ENCODE measurements around the gene PRKD1.
"Not testable (repeated sequence)": the region's sequence is repeated elsewhere in the genome, so short reads cannot be mapped to it uniquely, and the experiment has no call there.

The PRKD1 gene

GRCh38 chr14:29798108-29798663 is 129.5 kb downstream of the PRKD1 start:
- no peak for DNase-seq

- DNase-seq = no peak
These were observed 130.8 kb downstream of the PRKD1 start for GRCh38 chr14:29796853-29797252.

- no peak for DNase-seq
These were observed 138.2 kb downstream of the PRKD1 start for GRCh38 chr14:29789475-29789874.

GRCh38 chr14:29788093-29788492 is 139.6 kb downstream of the PRKD1 start:
- no peak for DNase-seq

GRCh38 chr14:29783556-29783955 is 144.1 kb downstream of the PRKD1 start:
- no peak for DNase-seq

GRCh38 chr14:29782041-29782440 is 145.6 kb downstream of the PRKD1 start:
- DNase-seq = no peak

GRCh38 chr14:29777142-29777541 is 150.5 kb downstream of the PRKD1 start:
- DNase-seq = not testable (repeated sequence)

GRCh38 chr14:29773990-29774389 is 153.7 kb downstream of the PRKD1 start:
- no peak for DNase-seq

GRCh38 chr14:29763342-29763858 is 164.2 kb downstream of the PRKD1 start:
- no peak for DNase-seq

GRCh38 chr14:29759521-29760340 is 167.9 kb downstream of the PRKD1 start:
- no peak for DNase-seq

GRCh38 chr14:29757711-29758233 is 169.9 kb downstream of the PRKD1 start:
- DNase-seq = no peak

- DNase-seq = no peak
These were observed 170.4 kb downstream of the PRKD1 start for GRCh38 chr14:29757188-29757680.

GRCh38 chr14:29756019-29756385 is 171.6 kb downstream of the PRKD1 start:
- DNase-seq = no peak

- DNase-seq = no peak
These were observed 172.2 kb downstream of the PRKD1 start for GRCh38 chr14:29755311-29756018.

- no peak for DNase-seq
These were observed 173.5 kb downstream of the PRKD1 start for GRCh38 chr14:29754134-29754533.

- no peak for DNase-seq
These were observed 175.3 kb downstream of the PRKD1 start for GRCh38 chr14:29752221-29752923.

GRCh38 chr14:29749829-29750228 is 177.8 kb downstream of the PRKD1 start:
- DNase-seq = no peak

GRCh38 chr14:29749327-29749726 is 178.3 kb downstream of the PRKD1 start:
- DNase-seq = no peak

- no peak for DNase-seq
These were observed 181.8 kb downstream of the PRKD1 start for GRCh38 chr14:29745863-29746262.

GRCh38 chr14:29743531-29743930 is 184.1 kb downstream of the PRKD1 start:
- DNase-seq = no peak

GRCh38 chr14:29741909-29742401 is 185.7 kb downstream of the PRKD1 start:
- no peak for DNase-seq

- DNase-seq = no peak
These were observed 187.2 kb downstream of the PRKD1 start for GRCh38 chr14:29740491-29740890.
